GM19099 (cell line): ENCODE data around the gene NTSR1.

ENCODE experiments used
- POLR2A ChIP-seq: IDR thresholded peaks from 3 replicates; pipeline ENCODE4 v1.6.1; 2011; ENCODE audit warnings: low read depth; ENCODE audit not compliant: insufficient read length; ENCODE audit errors: extremely low read depth

NTSR1 gene

DNA sequence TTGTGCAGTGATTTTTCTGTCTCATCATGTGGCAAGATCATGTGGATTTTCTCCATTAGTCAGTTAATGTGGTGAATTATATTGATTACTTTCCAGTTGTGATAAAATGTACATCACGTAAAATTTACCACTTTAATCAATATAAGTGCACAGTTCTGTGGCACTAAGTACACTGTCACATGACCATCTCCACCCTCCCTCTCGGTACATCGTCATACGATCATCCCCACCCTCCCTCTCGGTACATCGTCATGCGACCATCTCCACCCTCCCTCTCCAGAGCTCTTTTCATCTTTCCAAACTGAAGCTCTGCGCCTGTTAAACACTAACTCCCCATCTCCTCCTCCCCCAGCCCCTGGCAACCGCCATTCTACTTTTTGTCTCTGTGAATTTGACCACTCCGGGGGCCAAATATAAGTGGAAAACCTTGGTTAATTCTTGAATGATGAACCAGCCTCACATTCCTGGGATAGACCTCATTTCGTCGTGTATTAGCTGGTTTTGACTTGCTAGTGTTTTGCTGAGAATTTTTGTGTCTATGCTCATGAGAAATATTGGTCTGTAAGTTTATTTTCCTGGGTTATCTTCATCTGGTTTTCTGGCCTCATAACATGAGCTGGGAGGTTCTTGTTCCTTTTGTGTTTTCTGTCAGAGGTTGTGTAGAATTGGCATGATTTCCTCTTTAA lies 10.8 kb downstream of the NTSR1 start:
- TF ChIP-seq POLR2A, result no peak

DNA sequence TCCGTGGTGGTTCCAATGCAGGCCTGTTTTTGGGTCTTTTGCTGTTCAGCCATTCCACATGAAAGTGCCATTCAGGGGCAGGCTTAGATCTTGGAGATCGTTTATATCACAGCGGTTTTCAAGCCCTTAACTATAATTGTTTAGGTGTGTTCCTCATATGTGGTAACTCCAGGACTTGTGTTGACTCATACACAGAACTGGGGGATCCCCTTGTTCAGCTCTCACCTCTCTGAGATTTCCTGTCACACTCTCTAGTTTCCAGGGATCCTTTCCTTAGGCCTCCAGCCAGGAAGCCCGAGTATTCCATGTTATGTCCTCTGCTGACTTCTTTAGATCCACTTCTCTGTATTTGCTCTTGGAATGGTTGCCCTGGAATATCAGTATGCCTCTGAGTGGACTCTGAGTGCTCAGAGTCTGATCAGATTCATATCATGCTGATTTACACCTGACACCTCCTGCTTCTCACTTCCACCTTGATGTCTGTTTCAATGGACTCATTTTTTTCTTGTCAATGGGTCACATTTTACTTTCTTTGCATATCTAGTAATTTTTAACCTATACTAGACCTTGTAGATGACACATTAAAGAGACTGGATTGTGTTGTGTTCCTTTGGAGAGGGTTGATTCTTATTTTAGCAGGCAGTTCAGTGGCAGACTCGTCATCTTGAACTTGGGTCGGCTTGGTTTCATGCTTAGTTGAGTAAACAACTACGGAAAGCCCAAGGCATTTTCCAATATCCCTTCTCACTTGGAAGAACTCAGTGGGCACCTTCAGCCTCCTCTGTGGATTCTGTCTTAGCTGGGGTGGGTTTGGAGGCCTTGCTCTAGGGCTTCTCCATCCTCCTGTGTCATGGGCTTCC lies 13.1 kb downstream of the NTSR1 start:
- no peak for TF ChIP-seq POLR2A

- no peak for TF ChIP-seq POLR2A
These were observed 14.0 kb downstream of the NTSR1 start for GRCh38 chr20:62722627-62723026.

GRCh38 chr20:62723351-62723750 lies 14.7 kb downstream of the NTSR1 start:
- no peak for TF ChIP-seq POLR2A

- no peak for TF ChIP-seq POLR2A
These were observed 15.3 kb downstream of the NTSR1 start for GRCh38 chr20:62723768-62724450.

DNA sequence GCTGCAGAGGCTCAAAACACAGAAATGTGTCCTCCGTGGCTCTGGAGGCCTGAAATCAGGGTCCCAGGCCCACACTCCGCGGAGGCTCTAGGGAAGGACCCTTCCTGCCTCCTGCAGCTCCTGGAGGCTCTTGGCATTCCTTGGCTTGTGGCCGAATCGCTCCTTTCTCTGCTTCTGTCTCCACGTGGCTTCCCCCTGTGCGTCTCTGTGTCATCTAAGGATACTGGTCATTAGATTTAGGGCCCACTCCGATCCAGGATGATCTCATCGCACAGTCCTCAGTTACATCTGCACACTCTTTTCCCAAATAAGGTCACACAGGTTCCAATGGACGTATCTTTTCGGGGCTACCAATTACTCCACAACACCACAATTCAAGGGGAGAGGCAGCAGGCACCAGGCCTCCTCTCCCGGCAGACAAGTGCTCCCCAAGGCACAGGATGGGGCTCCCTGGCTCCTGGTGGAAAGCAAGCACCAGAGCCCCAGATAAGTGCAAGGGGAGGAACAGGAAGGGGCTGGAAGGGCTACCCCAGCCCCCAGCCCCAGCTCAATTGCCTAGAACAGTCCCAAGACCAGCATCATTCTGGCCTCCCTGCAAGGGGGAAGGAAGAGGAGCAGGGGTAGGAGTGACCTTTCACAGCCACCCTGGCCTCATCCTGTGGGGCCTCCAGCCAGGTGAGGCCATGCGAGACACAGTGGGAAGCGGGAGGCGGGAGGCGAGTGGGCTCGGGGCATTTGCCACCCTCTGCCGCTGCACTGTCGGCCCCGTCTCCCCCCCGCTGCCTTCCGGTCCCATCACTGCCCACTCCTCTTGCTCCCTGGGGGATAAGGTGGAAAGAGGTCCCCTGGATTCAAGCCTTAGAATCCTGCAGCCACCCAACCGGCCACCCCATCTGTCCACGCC lies 16.3 kb downstream of the NTSR1 start:
- no peak for TF ChIP-seq POLR2A

DNA sequence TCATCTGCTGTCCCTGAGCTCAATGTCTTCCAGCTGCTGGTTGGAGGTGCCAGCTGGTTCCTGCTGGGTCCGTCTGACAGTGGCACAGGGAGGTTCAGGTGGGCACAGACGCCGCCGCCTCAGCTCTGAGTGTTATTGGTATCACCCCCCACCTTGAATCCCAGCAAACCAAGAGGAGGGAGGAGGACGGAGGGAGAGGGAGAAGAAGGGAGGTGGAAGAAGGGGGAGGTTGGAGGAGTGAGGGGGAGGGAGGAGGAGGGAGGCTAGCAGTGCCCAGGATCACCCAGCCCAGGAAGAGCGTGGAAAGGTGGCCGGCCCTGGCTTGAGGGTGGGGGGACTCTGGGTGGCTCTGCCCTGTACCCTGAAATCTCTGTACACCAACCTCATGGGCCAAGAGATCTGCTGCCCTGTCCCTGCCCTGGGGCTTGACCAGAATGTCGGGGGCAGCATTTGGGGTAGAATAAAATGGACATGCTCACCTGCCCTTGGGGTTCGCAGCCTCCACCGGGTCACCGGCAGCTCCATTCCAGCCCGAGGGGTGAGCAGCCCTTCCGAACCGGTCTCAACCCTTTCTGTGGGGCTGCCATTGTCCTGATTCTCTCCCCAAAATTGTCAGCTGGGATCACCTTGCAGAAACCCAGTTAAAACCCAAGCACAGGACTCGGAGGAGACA lies 17.1 kb downstream of the NTSR1 start:
- TF ChIP-seq POLR2A, result no peak

DNA sequence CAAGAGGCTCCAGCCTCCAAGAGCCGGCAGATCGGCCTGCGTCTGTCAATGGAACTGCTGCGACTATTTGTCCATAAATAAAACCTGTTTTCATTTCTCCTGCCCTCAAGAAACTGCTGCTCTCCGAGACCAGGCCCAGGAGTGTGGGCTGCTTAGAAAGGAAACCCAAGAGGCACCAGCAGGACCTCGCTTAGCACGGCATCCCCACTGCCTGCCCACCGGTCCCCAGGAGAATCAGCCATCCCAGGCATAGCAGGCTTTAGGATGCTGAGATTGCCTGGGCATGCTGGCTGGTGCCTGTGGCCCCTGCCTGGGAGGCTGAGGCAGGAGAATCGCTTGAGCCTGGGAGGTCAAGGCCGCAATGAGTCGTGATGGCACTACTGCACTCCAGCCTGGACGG lies 17.6 kb downstream of the NTSR1 start:
- TF ChIP-seq POLR2A, result no peak

DNA sequence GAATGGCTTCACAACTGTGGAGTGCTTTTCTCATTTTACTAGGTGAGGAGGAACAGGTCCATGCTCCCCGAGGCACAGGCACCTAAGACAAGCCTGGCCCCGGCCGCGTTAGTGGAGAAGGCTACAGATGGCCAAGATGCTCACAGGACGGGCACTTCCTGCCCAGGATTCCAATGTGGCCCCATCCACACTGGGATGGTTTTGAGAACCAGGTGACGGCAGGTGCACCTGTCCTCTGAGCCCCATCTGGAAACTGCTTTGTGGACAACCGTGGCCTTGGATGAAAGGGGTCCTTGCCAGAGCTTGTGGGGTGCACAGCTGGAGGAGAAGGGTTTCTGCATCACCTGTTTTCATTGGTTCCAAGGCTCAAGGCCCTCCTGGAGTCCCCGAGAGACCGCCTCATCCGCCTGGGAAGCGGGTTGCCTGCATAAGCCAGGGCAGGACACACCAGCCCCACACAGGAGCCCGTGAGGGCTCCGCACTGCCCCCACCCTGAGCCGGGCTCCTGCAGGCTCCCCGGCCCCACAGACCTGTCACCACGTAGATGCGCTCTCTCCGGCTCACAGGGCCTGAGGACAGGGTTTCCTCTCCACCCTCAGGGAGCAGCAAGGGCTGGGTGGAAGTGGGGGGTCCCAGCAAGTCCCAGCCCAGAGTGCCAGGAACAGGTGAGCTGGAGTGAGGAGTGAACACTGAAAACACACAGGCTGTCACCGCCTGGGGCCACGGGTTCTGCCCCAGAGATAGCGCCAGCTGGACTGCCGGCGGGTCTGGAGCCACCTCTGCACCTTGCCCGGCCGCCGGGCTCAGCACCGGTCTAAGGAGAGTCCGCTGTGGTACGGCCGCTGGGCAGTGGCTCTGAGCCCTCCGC lies 18.3 kb downstream of the NTSR1 start:
- TF ChIP-seq POLR2A, result no peak

GRCh38 chr20:62727584-62728027 lies 19.0 kb downstream of the NTSR1 start:
- TF ChIP-seq POLR2A, result no peak

DNA sequence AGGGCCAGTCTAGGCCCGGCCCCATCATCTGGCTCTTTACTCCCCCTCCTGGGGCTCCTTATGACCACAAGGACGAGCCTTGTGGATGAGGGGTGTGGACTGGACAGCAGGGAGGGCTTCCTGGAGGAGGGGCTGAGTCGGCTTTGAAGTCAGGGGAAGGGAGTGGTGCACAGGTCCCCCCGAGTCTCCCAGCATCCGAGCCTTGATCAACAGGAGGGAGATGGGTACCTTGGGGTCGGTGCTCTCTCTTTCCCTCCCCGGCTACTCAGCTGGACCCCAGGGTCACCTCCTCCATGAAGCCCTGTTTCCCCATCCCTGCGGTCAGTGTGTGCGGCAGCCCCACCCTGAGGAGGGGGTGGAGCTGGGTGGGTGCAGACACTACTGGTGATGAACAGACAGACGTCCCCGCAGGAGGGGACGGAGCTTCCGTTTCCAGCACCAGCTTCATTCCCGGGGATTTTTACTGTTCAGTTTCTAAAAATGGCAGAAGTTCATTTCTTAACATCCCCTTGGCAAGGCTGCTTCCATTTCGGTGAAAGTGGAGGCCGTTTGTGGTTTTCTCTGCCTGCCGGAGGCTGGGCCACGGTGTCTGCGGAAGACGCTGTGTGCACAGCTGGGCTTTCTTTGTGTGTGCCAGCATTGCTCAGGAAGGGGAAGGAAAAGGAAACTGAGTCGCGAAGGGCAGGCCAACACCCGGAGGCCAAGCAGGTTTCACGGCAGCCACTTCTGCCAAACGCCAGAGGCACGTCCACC lies 19.6 kb downstream of the NTSR1 start:
- TF ChIP-seq POLR2A, result no peak

DNA sequence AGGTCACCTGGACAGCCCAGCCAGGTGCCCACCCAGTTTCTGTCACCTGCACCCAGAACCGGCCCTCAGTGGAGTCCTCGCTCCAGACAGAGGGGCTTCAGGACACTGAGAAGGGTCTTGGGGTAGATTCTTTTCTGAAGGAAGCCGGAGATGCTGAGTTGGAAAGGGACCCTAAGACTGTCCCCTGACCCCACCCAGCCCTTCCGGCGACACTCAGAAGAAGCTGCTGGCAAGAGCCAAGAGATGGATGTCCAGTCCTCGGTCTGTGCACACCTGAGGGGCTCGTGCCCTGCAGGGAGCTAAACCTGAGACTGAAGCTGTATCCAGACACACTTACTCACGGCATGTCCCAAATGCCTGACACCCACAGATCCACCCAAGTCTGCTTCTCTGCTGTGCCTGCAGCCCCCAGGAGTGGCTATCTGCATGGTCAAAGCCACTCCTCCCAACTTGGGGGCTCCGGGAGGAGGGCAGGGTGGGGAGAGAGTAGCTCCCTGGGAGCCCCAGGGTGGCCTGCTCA lies 20.2 kb downstream of the NTSR1 start:
- TF ChIP-seq POLR2A, result no peak
